Suprapubic skin (tissue), 4 donors: ENCODE results near the gene ATG3.

Experiments
- CTCF ChIP-seq, 2 donors: fragments of 200-600 bp in 1 of 2; fragments of 450-650 bp in 1 of 2; sonication (generic) in 1 of 2; IDR thresholded peaks; one replicate each; pipeline ENCODE4 v1.5.1; 2016 to 2019; ENCODE audit warnings: antibody characterized with exemption in 2 of 2, mild to moderate bottlenecking in 1 of 2, moderate library complexity in 1 of 2
- EP300 ChIP-seq: sonication (generic); formaldehyde crosslinking; IDR thresholded peaks from one replicate; pipeline ENCODE4 v1.6.1; 2017; ENCODE audit warnings: antibody characterized with exemption
- POLR2A ChIP-seq, 2 donors: fragments of 450-650 bp; IDR thresholded peaks; one replicate each; pipeline ENCODE4 v1.6.1; 2017; ENCODE audit warnings: antibody characterized with exemption in 2 of 2, mild to moderate bottlenecking in 2 of 2, moderate library complexity in 2 of 2
- POLR2AphosphoS5 ChIP-seq, 3 donors: sonication (generic); formaldehyde crosslinking; IDR thresholded peaks; one replicate each; pipeline ENCODE4 v1.6.1; 2017; ENCODE audit warnings: antibody characterized with exemption in 3 of 3

DNA sequence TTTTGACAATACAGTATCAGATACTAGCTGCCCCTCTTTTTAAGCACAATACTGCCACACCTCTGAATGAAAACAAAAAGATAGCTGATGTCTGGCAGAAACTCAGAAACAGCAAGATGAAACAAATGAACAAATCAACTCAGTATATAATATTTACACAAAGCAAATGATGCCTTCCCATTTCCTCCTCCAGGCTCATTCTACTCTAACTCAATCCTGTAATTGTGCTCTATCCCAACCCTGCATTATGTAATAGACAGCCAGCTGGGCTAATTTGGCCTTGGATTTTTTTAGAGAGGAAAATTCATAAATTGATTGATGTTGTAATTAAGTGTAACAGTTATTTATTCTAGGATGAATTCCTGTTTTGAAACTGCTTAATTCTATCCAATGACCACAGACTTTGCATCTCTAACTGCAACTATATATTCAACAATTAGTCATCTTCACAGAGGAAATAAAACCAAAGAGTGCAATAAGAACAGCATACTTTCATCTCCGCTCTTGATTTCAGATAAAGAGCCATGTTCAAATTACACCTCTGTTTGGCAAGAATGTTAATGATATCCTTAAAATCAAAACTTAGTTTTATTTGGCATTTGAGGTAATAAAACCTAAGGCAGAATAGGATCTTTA, 6.1 kb downstream of the ATG3 start:
- TF ChIP-seq CTCF (IDR thresholded peaks at IDR 0.05) = no peak
- no peak for TF ChIP-seq POLR2A (IDR thresholded peaks at IDR 0.05)
- no peak for TF ChIP-seq EP300
- no peak for TF ChIP-seq POLR2AphosphoS5 (IDR thresholded peaks at IDR 0.05)
